Stimulated activated CD4-positive, alpha-beta T cell treated with anti-CD3 and anti-CD28 coated beads, Interleukin-2, amount 100 ng/mL, for 48 hours (primary cell): ENCODE results near the gene DCLK1.

ENCODE experiments used
- DNase-seq, 2 donors: peaks; one replicate each; pipeline ENCODE4 v3.0.0-alpha.2; 2020

The DCLK1 gene

GRCh38 chr13:36131222-36131930, at the start of gene DCLK1:
DCLK1 (minus strand) TSS chr13:36131382.
- DNase-seq: no peak

- DNase-seq: no peak
These were observed 44.4 kb upstream of the DCLK1 start for GRCh38 chr13:36175621-36176020.

- no peak for DNase-seq
These were observed 43.7 kb upstream of the DCLK1 start for GRCh38 chr13:36174923-36175322.

- no peak for DNase-seq
These were observed 42.6 kb upstream of the DCLK1 start for GRCh38 chr13:36173571-36174322.

- no peak for DNase-seq
These were observed 34.9 kb upstream of the DCLK1 start for GRCh38 chr13:36166046-36166445.

DNA sequence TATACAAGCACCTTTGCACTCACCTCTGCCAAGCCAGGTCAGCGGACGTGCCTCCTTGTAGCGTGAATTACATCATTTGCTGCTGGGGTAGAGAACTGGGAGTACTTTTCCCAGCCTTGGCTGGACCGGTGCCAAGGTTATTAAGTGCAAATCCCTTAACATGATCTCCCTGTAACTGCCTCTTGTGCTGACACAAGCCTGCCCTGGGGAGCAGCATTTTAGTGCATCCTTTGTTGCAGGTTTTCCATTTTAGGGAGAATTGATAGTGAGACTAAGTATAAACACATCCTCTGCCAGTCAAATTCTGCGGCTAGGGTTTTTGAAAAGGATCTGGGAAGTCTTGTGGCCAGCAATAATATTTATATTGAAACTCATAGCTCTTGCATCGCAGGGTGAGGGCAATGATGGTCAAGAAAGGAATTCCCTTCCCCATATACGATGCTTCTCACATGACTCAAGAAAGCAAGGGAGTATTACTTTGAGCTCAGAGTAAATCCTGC, 32.7 kb upstream of the DCLK1 start:
- DNase-seq: no peak

DNA sequence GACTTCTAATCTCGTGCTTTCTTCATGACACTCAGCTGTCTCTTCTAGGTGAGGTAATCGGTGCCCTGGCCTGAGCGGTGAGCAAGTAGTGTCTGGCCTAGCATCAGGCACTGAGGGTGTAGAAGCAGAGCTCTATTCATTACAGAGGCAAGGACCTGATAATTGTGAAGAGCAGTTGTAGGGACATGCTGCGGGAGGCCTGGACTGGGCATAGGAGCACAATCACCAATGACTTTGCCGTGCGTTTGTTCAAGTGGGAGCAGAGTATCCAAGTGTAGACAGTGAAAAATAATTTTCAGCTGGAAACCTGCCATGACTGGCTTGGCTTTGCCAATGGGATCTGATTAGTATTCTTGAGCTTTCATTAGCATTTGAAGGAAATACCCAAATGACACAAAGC, 32.1 kb upstream of the DCLK1 start:
- DNase-seq: no peak

DNA sequence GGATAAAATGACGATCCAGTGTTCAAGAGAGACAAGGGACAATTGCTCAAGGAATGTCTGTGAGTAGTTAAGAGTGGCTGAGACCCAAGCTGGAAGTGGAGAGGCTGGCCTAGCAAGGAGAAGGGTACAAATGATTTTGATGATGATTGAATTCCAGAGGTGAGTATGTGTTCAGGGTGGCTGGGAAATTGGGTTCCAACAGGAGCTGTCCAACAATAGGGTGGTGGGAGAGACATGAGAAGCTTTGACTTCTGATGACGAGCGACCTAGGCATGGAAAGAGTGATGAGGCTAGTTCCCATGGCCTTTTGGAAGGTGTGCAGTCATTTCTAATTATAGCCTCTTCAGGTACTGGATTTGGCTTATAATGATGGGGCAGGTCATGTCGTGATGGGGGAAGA, 29.1 kb upstream of the DCLK1 start:
- no peak for DNase-seq

- no peak for DNase-seq
These were observed 27.4 kb upstream of the DCLK1 start for GRCh38 chr13:36158611-36159010.

- DNase-seq: no peak
These were observed 26.3 kb upstream of the DCLK1 start for GRCh38 chr13:36157480-36157879.

- no peak for DNase-seq
These were observed 23.5 kb upstream of the DCLK1 start for GRCh38 chr13:36154567-36155291.

- no peak for DNase-seq
These were observed 20.4 kb upstream of the DCLK1 start for GRCh38 chr13:36151591-36151990.

GRCh38 chr13:36148446-36148845, 17.3 kb upstream of the DCLK1 start:
- DNase-seq: no peak

DNA sequence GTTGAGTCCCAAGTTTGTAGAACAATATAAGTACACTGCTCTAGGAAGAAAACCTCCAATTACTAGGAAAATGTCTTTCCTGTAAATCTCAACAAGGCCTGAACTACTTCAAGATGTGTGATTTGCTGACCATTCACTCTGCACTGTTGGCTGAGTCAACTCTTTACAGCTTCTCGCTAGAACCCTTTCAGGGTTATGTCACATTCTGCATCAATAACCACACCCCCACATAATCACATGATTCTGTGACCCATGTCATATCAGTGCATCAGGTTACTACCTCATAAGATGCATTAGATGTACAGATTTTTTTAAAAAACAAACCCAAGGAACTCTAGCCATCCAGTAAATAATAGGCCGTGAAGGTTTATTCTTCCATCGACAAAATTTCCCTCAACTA, 16.1 kb upstream of the DCLK1 start:
- no peak for DNase-seq

DNA sequence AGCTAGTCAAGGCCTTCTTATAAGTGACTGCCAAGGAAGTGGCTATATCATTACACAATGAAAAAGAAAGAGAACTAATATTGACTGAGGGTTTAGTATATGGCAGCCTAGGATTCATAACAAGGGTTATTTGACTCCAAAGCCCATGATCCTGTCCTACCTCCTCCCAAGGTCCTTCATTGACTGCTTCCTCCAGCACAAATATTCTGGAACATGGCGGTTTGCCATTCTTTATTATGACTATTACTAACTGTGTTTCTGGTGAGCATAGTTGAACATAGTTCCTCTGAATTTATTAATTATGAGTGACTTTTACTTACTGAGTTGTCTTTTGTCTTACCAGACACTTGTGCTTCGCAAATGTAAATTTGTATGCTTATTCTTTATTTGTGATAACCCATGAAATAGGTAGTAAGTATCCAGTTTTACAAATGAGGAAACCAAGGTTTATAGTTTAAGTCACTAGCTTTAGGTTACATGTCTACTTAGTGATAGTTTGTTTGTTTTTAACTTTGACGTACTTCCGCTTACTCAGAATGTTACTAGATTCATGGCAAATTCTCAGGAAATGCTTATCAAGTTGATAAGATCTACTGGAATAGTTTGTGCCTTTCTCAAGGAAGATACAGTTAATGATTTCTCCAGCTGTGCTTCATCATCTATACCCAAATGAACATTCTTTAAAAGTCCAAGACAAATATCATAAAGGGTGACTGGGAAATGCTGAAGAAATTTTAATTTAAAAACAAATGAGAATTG, 15.5 kb upstream of the DCLK1 start:
- DNase-seq: no peak

DNA sequence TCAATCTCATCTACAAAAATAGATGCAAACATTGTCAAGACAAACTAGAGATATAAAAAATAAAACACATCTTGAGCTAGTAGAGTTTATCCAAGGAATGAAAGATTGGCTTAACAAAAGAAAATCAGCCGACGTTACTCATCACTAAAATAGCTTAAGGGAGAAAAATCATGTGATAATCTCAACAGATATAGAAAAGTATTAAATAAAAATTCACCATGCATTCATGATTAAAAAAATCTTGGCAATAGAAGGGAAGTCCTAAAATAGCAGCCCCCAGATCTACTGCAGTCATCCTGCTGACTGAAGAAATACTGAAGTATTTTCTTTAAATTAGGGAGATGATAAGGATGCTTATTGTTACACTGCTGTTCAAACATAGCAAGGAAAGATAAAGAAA, 12.6 kb upstream of the DCLK1 start:
- DNase-seq: no peak

GRCh38 chr13:36142735-36143134, 11.6 kb upstream of the DCLK1 start:
- no peak for DNase-seq

DNA sequence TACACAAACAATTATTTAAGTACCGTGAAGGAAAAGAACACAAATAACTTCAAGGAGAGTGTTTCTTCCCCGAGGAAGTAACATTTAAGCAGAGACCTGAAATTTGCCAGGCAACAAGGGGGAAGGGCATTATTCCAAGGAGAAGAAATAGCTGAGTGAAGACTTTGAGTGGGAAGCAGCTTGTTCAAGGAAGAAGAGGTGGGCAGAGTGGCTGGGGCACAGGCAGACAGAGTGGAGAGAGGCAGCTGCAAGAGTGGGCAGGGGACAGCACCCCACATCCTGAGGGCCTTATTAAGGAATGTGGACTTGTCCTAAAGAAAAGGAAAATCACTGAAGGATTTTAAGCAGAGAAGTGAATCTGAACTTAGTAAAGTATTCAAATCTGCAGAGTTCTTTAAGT, 4.7 kb upstream of the DCLK1 start:
- DNase-seq: no peak

DNA sequence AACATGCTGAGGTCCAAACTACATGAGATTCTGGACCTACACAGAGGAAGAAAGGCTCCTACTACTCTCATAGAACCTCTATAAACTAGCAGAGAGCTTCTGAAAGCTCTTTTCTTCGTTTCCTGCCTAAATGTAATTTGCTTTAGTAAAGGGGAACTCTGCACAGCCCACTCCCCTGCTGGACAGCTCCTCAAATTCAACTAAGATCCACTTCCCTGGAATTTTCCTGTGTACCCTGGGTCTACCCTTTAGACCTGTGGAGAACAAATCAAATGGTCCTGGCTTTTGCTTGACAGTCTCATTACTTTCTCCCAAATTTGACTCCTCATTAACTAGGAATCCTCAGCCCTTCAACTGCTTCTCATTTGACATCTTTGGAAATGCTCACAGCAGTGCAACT, 3.5 kb upstream of the DCLK1 start:
- no peak for DNase-seq

DNA sequence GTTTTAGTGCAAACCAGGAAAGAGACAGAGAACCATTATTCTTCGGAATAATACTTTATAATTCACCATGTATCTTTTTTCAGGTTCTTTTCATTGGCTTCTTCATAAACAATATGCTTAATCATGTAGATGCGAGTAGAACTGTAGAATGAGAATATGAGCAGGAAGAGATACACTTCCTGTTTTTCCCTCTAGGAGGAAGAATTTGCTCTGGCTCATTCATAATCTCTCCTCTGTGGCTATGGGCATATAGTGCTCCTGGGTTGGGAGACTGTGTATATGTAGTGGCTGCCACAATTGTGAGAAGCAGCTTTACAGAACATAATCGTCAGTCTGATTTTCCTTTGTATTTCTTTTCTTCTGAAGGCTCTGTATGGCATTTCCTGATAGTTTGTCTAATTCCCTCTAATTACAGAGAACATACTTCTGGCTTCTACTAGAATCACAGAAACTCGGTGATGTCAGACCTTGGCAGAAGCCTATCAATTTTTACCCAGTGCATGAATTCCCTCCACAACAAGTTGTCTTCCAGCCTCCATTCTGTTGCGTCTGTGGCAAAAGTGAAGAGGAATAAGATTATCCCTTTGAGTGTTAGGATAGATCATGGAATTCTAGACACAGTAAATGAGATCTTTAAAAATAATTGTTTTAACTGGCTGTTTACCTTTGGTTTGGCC, 2.9 kb upstream of the DCLK1 start:
- no peak for DNase-seq

- DNase-seq: no peak
These were observed 1.2 kb upstream of the DCLK1 start for GRCh38 chr13:36132376-36132775.

DNA sequence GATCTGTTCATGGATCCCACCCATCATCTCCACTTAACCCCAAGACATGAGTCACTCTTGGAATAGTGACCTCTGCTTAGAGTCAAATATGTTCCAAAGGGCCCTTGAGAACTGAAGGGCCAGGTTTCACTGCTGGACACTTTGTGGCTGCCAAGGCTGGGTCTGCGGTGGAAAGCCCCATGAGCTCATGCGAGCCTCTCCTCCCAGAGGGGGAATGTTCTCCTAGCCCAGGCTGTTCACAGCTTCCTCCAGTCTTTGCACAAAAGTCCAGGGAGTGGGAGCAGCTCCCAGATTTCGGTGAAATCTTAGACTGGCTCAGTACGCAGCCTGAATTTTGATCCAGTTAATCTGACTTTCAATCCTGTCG, 732 bp upstream of the DCLK1 start:
- DNase-seq: no peak
